GM20000 (cell line): ENCODE measurements around the gene MEF2D.
A peak's percentile ranks its signal among the peaks of the same experiment; 100 is the strongest.

Source experiments
- DNase-seq: peaks from one replicate; pipeline ENCODE4 v3.0.0; 2012; ENCODE audit warnings: low spot score
- CTCF ChIP-seq: IDR thresholded peaks from 2 replicates; pipeline ENCODE4 v1.5.1; 2012; ENCODE audit warnings: mild to moderate bottlenecking, control low read depth; ENCODE audit errors: extremely low read depth, missing control alignments

Gene MEF2D

DNA sequence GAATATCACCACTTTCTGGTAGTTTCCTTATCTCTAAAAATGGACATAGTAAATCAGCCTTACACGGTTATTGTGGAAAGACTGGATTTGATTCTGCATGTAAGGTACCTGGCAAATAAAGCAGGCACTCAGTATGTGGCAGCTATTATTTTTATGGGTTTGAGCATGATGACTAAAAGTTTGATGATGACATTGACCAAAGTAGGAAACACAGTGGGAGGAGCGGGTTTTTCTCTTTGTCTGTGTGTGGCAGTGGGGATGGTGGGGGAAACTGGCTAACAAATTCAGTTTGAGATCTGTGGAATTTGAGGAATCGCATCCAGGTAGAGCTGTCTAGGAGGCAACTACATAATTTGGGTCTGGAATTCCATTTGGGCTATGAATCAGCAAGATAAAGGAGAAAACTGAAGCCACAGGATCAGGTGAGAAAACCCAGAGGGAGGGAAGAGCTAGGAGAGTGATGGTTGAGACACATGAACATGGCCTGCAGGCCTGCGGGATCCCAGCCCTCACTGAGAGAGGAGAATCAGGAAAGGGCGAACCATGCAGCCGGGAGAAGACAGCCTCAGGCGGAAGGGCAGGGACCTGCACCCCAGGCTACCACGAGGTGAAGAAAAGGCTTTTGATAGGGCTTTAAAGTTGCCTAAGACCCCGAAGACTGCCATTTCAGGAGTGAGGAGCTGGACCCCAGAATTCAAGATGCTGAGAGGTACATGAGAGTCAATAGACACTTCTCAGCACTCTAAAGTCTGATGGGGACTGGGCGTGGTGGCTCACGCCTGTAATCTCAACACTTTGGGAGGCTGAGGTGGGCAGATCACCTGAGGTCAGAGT, 52.2 kb downstream of the MEF2D start:
- no peak for DNase-seq
- no peak for TF ChIP-seq CTCF

GRCh38 chr1:156445789-156446263, 54.7 kb downstream of the MEF2D start:
- TF ChIP-seq CTCF = peak; percentile 97
- DNase-seq = peak; percentile 71

DNA sequence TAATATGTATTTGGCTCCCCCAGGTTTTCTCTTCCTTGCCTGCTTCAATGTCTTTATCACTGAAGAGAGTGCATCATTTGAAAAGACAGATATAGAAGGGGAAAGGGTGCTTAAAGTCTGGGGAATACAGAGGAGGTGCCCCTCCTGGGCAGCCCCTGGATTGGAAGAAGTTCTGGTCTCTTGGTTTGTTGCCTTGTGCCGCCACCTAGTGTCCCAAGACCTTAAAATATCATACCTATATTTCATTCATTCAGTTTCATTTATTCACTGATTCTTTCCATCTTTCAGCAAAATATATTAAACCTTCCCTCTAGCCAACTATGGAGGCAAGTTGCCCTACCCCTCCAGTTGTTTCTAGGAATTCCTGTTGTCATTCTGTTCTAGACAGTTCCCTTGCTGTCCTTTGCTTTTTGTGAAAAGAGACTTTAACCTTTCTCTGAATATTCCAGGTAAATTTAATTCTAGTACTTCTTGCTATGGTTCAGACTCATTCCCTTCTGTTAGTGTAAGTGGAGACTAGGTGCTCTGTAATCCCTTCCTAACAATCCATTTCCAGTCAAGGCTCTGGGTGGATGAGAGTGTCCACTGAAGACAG, 56.1 kb downstream of the MEF2D start:
- DNase-seq = no peak
- TF ChIP-seq CTCF = peak; percentile 29

GRCh38 chr1:156443286-156443685, 57.3 kb downstream of the MEF2D start:
- DNase-seq = no peak
- TF ChIP-seq CTCF = no peak

GRCh38 chr1:156440654-156441437, 59.7 kb downstream of the MEF2D start:
- no peak for TF ChIP-seq CTCF
- DNase-seq = no peak

- no peak for DNase-seq
- TF ChIP-seq CTCF = no peak
Measured at GRCh38 chr1:156439777-156440183, 60.8 kb downstream of the MEF2D start.
